Activated T-helper 1 cell treated with Interleukin-2 at 50 U/mL for 16 hours (primary cell): ENCODE measurements around the gene WDR73.
"Not testable (repeated sequence)": the region's sequence is repeated elsewhere in the genome, so short reads cannot be mapped to it uniquely, and the experiment has no call there.

Source experiments
- DNase-seq: peaks from one replicate; pipeline ENCODE4 v3.0.0-alpha.2; 2020; ENCODE audit warnings: low read depth

Gene WDR73

DNA sequence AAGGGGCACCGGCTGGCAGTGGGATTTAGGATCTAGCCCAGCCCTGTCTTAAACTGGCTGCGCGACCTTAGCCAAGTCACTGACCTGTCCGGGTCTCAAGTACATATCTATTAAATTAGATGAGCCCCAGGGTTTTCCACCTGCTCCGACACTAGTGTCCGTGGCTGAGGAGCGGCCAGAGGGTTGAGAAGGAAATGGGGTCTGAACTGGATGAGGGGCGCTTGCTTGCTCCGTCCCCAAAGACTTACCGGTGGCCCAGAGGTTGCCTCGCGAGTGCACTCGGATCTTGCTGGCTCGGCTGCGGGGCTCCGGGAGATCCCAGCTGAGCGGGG, 3.6 kb upstream of the WDR73 start:
- no peak for DNase-seq

DNA sequence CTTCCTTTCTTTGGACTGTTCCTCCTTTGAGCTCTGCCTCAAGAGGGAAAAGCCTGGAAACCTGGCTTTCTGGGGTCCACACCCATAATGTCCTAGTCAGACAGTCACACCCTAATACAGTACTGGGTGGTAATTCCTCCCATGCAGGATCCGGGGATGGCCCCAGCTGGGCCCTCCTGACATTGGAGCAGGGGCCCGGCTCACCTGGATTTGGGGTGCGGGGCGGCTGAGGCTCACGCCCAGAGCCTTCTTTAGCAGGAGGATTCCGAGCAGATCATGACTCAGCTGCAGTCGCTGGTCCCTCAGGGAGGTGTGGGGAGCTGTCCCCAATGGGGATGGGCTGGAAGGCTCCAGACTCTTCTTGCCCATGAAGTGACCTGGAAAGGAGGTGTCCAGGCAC, 2.9 kb upstream of the WDR73 start:
- no peak for DNase-seq

DNA sequence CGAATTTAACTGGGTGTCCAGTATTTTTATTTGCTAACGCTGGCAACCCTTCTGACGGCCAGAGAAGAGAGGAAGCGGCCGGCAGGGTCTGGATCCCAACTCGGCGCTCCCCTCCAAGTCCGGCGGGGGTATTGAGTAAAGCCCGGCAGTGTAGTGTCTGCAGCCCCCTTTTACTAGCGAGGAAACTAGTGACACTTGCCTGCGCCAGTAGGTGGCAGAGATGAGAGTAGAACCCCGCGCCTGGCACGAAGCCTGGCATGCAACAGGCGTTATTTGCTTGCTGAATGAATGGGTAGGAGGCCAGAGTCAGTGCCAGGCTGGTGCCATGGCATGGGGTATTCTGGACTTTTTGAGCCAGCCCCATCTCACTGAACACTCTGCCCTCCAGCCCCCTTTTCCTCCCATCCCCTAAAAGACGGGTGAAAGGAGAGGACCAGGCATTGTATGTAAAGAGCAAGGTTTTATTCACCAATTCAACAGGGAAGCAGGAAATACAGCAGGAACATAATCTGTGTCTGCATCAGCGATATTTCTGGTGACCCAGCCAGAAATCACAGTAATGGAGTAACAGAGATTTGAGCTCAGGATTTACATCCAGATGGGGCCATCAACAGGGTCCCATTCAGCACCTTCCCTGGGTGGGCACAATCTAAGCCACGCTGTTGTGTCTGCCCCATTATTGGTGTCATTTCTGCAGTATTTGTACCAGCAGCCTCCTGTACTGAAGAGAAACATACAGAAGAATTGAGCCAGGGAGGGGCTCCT, 788 bp upstream of the WDR73 start:
- peak; percentile 67 for DNase-seq

DNA sequence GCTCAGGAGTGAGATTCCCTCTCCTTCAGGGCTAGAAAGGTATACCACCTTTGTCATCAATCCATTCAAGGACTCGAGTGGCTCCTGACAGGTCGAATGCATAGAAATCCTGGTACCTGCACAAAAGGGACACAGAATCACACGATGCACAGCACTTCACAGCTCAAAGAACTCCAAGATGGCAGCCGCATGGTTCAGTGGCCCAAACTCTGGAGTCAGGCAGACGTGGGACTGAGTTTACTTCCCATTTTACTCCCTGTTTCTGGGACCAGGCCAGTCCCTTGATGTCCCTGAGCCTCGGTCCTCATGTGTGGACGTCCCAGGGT, 536 bp downstream of the WDR73 start:
- DNase-seq: no peak

DNA sequence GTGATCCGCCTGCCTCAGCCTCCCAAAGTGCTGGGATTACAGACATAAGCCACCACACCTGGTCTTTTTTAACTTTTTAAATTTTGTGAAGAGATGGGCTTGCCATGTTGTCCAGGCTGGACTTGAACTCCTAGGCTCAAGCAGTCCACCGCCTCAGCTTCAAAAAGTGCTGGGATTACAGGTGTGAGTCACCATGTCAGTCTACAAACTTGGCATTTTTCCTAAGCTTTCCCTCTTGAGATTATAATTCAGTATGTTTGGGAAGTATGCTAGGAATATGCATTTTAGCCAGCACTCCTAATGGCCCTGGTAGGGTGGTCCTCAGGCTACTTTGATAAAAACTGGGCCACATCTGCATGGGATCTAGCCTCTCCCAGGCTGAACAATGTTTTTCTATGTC, 4.4 kb downstream of the WDR73 start:
- DNase-seq: no peak

DNA sequence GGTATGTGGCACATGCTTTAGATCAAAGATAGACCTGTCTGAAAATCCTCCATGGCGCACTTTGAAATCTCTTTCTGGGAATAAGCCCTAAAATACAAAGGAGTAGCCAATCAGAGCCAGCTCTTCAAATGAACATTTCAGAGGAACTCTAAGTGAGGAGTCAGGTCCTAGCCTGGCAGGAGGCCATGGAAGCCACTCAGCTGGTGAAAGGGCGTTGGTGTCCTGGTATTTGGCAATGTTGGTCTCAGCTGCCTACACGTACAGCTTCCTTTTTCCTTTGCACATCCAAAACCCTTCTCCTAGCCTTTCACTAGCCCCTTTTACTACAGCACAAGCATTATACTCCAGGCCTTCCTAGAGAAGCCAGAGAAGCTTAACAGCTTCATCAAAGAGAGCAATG, 5.5 kb downstream of the WDR73 start:
- no peak for DNase-seq

DNA sequence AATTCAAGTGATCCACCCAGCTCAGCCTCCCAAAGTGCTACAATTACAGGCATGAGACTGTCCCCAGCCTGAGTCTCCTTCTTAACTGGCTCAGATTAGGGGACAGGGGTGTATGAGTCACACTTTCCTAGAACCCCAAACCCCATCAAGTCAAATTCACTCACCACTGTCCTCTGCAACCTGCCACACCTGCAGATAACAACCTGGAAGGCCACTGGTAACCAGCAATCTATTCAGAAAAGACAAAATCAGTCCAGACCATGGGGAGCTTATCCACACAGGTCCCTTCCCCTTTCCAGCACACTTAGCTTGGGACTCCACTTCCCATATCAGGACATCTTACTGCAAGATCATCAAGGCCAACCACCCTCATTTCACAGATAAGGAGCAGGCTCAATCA, 6.4 kb downstream of the WDR73 start:
- DNase-seq: no peak

DNA sequence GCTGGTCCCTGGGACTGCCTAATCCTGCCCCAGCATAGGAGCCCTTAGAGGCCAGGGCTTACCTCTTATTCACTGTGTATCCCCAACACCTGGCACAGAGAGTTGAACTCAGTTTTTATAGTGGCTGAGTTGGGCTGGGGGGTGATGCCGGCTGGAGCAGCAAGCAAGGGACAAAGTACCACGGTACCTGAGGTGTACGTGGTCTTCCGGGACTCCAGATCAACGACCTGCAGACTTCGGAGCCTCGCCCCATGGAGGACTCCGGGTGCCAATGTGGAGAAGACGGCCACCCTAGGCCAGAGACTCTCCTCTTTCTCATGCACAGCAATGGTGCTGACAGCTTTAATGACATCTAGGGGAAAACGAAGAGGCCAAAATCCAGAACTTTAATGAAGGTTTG, 8.1 kb downstream of the WDR73 start:
- no peak for DNase-seq

DNA sequence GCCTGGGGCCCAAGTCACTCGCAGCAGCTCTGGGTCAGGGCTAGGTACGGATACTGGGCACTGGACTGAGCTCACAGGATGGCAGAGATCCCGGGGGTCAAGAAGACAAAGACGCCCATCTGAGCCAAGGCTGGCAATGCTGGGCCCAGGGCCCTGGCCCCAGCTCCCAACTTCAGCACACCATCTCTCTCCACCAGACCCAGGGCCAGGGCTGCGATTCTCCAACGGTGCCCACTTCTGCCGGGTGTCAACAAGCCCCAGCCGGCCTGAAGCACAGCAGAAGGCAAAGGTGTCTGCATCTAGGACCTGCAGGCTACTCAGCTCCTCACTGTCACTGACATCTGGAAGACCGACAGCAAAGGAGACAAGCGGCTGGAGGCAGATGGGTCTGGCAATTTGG, 8.6 kb downstream of the WDR73 start:
- DNase-seq: no peak

DNA sequence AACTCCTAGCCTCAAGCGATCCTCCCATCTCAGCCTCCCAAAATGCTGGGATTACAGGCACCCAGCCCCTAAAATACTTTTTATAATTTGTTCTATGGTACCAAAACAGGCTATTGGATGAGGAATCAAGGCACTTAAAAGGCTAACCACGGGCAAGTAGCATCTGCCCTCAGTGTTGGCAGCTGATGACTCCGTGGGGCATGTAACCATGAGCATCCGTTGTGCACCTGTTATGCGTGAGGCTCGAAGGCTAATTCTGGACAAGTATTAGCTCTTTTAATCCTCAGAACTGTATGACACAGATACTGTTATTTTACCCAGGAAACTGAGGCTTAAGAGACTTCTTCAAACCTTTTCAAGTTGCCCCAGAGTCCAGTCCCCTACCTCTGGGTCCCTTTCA, 10.2 kb downstream of the WDR73 start:
- no peak for DNase-seq

DNA sequence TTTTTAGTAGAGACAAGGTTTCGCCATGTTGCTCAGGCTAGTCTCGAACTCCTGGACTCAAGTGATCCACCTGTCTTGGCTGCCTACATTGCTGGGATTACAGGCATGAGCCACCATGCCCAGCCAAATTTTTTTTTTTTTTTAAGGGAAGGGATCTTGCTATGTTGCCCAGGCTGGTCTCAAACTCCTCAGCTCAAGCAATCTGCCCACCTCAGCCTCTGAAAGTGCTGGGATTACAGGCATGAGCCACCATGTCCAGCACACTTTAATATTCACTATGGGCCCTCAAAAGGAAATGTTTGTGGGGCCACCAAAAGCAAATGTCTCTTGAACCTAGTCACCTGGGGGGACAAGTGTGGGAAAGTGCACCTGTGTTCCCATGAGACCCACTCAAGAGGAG, 11.4 kb downstream of the WDR73 start:
- not testable (repeated sequence) for DNase-seq

DNA sequence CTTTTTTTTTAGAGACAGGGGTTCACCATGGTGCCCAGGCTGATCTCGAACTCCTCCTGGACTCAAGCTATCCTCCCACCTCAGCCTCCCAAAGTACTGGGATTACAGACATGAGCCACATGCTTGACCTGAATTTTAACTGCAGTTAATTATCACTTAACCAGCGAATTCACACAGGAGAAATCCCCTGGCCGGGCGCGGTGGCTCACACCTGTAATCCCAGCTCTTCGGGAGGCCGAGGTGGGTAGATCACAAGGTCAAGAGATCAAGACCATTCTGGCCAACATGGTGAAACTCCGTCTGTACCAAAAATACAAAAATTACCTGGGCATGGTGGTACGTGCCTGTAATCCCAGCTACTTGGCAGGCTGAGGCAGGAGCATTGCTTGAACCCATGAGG, 12.2 kb downstream of the WDR73 start:
- not testable (repeated sequence) for DNase-seq

DNA sequence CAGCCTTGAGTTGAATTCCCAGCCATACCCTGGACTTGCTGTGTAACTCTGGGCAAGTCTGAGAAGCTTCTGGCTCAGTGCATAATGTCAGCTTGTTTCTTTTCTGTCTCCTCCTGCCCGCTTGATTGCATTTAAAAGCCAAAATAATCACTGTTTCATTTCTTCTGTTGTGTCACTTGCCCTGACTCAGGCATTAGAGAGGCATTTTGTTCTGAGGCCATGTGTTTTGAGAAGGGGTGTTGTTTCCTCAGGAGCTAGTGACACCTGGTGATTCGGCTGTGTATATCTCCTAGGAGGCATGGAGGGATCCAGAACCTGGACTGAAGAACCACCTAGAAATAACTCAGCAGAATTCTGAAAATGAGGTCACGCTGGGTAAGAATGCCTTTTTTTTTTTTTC, 16.0 kb downstream of the WDR73 start:
- no peak for DNase-seq

DNA sequence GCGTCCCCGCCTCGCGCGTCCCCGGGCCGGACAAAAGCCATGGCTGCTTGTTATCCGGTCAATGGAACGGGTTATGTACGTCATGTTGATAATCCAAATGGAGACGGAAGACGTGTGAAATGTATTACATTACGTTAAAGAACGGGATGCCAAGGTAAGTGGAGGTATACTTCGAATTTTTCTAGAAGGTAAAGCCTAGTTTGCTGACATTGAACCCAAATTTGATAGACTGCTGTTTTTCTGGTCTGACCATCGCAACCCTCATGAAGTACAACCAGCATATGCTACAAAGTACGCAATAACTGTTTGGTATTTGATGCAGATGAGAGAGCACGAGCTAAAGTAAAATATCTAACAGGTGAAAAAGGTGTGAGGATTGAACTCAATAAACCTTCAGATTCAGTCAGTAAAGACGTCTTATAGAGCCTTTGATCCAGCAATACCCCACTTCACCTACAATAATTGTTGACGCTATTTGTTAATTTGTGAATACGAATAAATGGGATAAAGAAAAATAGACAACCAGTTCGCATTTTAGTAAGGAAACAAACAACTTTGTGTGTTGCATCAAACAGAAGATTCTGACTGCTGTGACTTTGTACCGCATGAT, 19.8 kb downstream of the WDR73 start:
- no peak for DNase-seq

DNA sequence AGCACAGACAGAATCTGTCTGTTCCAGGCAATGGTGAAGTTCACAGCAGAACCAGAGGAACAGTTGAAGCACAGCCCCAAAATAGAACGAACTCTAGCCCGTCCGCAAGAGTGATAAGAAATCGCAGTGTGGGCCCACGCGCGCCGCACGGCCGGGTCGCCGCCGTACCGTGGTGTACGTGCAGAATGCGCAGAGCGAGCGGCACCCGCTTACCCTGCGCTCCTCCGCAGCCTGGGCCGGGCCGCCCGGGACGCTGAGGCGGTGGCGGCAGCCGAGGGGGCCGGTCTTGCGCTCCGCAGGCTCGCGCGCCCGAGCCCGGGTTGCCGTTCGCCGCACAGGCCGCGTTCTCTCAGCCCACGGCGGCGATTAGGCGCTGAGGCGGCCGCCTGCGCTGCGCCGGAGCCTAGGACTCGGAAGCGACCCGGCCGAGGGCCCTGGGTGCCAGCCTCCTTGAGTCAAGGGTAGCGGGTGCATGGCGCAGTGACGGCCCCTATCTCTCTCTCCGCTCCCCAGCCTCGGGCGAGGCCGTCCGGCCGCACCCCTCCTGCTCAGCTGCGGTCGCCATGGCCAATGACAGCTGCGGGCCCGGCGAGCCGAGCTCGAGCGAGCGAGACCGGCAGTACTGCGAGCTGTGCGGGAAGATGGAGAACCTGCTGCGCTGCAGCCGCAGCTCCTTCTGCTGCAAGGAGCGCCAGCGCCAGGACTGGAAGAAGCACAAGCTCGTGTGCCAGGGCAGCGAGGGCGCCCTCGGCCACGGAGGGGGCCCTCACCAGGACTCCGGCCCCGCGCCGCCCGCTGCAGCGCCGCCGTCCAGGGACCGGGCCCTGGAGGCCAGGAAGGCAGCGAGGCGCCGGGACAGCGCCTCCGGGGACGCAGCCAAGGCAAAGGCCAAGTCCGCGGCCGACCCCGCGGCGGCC, 20.5 kb downstream of the WDR73 start:
- DNase-seq: peak; percentile 52

DNA sequence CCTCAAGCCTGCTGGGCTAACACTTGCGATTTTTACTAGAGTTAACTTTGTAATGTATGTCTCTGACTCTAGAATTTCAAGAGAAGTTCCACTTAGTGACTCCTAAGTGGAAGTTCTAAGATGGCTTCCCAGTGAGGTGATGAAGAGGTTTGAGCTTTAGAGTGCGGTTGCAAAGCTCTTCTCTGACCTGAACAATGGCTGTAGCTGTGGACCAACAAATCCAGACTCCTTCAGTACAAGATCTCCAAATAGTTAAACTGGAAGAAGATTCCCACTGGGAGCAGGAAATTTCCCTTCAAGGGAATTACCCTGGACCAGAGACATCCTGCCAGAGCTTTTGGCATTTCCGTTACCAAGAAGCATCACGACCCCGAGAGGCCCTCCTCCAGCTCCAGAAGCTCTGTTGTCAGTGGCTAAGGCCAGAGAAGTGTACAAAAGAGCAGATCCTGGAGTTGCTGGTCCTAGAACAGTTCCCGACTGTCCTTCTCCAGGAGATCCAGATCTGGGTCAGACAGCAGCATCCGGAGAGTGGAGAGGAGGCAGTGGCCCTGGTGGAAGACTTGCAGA, 22.3 kb downstream of the WDR73 start:
- no peak for DNase-seq

DNA sequence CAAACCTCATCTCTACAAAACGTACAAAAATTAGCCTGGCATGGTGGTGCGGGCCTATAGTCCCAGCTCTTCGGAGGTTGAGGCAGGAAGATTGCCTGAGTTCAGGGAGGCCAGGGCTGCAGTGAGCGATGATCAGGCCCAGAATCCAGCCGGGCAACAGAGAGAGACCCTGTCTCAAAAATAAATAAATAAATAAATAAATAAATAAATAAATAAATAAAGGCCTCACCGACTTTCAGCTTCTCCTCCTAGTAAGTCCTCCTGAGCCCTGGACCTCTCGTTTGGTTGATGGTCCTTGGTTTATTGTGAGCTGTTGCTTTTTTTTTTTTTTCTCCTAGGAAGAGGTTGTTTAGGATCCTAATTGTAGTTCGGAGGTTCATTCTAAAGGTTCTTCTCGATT, 25.1 kb downstream of the WDR73 start:
- DNase-seq: no peak

DNA sequence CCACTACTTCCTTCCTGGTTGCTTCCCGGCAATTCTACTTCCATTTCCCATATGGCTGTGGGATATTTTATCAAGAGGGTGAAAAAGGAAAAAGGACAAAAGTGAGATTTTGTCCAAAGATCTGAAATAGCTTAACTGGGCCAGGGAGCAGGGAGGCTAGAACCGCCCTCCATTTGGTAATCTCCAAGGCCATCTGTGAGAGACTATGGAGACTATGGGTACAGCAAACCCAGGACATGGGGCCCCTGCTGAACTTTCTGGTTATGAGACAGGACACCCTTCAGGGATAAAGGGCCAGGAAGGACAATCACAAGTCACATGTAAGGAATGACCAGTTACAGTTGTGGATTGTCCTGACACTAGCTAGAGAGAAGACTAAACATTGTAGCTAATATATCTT, 29.0 kb downstream of the WDR73 start:
- no peak for DNase-seq

DNA sequence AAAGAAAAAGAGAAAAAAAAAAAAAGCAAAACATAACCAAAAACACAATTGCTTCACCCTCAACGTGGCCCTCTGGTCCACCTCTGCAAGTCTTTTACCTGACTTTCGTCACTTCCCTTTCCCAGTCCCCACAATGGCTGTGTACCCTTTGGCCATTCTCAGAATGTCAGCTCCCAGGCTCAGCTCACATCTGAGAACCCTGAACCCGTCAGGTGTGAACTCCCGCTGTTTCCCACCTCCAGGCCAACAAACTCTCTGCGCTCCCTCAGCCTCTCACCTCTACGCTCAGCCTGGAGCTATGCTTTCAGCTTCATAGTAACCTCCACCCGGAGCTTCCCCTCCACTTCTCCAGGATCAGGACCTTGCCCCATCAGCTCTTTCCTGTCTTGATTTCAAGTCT, 29.7 kb downstream of the WDR73 start:
- DNase-seq: no peak

DNA sequence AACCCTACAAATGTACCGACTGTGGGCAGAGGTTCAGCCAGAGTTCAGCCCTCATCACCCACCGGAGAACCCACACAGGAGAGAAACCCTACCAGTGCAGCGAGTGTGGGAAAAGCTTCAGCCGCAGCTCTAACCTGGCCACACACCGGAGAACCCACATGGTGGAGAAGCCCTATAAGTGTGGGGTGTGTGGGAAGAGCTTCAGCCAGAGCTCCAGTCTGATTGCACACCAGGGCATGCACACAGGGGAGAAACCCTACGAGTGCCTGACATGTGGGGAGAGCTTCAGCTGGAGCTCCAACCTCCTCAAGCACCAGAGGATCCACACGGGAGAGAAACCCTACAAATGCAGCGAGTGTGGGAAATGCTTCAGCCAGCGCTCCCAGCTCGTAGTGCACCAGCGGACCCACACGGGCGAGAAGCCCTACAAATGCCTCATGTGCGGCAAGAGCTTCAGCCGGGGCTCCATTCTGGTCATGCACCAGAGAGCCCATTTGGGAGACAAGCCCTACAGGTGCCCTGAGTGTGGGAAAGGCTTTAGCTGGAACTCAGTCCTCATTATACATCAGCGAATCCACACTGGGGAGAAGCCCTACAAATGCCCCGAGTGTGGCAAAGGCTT, 32.6 kb downstream of the WDR73 start:
- DNase-seq: no peak

DNA sequence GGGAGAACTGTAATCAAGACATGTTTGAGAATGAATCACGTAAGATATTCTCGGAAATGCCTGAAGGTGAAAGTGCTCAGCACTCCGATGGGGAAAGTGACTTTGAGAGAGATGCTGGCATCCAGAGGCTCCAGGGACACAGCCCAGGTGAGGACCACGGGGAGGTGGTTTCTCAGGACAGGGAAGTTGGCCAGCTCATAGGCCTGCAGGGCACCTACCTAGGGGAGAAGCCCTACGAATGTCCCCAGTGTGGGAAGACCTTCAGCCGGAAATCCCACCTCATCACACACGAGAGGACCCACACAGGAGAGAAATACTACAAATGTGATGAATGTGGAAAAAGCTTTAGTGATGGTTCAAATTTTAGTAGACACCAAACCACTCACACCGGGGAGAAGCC, 33.5 kb downstream of the WDR73 start:
- DNase-seq: no peak

DNA sequence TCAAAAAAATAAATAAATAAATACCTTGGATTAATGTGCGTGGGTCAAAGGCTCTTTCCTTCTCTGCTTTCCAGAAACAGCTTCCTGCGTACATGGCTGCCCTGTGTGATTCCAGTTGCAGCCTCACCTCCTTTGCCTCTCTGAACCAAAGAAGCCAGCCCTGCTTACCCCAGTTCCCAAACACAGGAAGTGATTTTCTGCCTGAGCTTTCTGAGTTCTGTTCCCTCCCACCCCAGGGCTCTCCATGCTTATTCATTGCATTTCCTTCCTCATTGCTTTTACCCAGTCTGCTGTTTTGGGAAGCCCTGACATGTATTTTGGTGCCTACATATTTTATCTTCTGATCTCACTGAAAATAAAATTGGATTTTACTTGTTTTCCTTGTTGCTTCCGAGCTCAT, 37.8 kb downstream of the WDR73 start:
- no peak for DNase-seq

DNA sequence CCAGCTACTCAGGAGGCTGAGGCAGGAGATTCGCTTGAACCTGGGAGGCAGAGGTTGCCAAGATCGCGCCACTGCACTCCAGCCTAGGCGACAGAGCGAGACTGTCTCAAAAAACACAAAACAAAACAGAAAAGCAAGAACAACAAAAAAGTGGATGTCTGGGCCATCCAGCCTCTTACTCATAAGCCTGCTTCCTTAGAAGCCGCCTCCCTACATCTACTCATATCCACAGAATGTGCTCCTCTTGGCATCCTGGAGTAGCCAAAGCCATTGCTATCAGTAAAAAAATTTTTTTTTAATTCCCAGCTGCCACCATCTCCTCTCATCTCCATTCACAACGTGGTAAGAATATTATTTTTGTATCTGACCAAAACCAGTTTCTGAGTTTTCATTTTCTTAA, 42.5 kb downstream of the WDR73 start:
- no peak for DNase-seq
